Measurements from ENCODE around the gene SHISA2. TPM values are rescaled to one million over a fixed set of nuclear protein-coding genes. Genes with fewer than 3 reads are reported as not detected.

Gene SHISA2
- total RNA-seq, 1 donor from 2014 or later = 1.1 TPM

DNA sequence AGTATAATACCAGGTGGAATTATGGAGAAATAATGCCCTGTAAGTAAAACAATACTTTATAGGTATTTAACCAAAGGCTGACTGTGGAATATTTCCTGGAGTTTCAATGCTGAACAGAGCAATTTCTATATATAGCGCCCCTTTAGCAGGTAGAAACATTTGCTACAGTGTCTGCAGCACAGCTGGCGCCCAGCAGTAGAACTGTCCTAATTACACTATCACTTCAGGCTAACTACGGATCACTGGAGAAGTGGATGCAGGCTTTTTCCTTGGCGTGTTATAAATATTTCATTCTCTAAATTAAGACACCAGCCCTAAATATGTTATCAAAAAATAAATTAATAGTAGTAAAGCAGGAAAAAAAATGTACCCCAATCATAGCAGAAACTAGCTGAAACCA, 3.1 kb downstream of the SHISA2 start:
- DNase-seq (ENCODE audit: low spot score) = no peak

DNA sequence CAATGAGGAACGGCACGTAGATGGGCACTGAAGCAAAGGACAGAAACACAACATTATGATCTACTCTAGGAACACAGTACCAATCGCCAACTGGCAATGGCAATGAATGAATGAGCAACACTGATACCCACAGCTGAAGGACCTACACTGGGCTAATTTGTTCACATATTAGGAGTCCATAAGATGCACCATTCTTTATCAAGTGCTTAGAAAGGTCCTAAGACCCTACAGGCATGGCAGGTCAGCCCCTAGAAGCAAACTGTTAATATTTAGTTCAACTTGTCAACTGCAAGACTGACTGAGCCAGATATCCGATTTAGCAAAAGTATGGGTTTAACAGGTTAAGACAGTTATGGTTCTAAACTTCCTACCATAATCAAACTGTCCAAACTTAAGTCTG, 4.8 kb downstream of the SHISA2 start:
- DNase-seq (ENCODE audit: low spot score) = no peak

DNA sequence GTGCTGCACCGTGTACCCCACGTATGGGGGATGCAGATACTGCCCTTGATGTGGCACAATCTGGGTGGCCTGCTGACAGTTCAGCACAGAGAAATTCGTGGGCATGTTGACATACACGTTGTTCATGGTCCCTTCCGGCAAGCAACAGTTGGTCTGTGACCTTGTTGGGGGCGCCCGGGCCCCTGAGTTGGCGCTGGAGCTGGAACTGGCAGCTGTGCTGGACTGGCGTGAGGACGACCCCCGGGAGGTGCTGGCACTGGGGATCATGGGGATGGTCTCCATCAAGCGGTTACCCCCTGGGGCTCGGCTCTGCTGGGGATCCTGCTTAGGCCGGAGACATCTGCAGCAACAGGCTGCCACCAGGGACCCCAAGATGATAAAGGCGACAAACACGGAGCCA, 5.2 kb downstream of the SHISA2 start:
- DNase-seq (ENCODE audit: low spot score) = no peak

DNA sequence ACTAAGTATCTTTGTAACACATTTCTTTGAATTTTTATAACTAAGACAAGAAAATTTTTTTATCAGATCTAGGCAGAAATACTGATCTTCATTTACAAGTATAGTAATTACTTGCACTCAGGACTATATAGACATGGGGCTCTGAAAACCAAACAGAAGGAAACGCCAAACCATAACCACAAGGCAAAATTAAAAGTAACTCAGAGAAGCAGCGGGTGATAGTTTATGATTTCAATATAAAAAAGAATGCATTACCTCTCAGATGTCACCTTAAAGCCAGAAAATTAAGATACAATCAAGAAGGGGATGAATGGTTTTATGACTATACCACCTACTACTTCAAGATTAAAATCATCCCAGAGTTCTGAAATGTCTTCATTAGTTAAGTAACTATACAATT, 6.7 kb downstream of the SHISA2 start:
- DNase-seq (ENCODE audit: low spot score) = no peak

DNA sequence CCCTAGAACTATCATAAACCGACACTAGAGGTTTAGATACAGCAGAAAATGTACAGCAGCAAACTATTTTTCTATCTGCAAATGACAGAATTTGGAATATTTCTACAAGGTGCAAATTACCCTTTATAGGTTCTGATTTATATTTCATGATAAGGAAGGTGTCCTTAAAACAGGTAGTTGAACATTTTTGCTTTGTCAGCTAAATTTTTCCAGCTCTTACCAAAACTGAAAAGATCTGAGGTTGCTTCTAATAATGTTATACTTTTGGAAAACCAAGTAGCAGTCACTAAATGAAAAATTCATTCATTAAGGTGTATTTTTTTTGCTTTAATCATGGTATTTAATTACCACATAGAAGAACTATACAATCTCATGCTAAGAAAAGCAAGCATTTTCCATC, 9.0 kb downstream of the SHISA2 start:
- no peak for DNase-seq (ENCODE audit: low spot score)

DNA sequence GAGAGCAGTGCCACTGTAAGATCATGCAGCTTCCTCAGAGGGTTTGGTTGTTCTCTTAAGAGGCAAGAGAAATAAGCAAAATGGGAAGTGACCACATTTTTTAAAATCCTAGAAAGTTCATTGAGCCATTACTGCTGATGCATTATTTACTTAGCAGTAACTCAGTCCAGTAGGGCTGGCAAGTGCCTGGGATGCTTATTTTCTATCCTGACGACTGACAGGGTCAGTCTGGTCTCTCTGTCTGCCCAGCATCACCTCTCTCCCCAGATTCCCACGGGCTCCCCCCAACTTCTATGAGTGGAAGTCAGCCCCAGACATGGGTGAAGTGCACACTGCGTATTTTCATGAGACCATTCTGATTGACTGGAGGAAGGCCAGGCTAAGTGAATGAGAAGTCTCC, 10.4 kb downstream of the SHISA2 start:
- no peak for DNase-seq (ENCODE audit: low spot score)

DNA sequence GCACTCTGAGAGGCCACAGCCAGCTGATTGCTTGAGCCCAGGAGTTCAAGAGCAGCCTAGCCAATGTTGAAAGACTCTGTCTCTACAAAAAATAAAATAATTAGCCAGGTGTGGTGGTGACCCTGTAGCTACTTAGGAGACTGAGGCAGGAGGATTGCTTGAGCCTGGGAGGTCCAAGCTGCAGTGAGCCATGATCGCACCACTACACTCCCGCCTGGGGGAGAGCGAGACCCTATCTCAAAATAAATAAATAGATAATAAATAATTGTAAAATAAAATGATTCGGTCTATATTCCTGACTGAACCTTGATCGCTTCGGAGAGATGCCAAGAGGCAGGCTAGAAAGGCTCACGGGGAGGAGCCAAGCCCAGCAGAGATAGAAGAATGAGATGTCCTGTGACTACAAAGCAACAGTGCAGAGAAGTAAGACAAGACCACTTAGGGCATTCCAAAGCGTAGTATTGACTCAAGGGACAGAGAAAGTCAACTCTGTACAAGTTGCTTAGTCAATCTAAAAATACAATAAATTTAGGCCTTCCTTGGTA, 12.8 kb downstream of the SHISA2 start:
- DNase-seq (ENCODE audit: low spot score) = no peak

DNA sequence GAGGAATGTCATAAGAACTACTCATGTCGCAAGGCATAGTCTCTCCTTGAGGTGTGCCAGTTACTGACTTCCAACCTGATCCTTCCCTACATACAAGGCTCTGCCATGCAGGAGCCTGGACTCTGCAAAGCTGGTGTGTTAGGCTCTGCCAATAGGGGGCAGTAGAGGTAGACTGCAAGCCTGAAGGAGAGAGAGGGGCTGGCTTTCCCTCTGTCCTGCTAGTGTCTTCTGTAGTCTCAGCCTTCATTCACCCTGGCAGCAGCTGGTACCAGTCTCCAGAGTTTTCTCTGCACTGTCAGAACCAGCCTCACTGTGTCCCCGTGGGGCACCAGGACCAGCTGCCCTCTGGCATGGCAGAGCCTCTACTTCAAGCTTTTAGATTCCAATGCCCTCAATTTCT, 14.5 kb downstream of the SHISA2 start:
- DNase-seq (ENCODE audit: low spot score) = no peak

DNA sequence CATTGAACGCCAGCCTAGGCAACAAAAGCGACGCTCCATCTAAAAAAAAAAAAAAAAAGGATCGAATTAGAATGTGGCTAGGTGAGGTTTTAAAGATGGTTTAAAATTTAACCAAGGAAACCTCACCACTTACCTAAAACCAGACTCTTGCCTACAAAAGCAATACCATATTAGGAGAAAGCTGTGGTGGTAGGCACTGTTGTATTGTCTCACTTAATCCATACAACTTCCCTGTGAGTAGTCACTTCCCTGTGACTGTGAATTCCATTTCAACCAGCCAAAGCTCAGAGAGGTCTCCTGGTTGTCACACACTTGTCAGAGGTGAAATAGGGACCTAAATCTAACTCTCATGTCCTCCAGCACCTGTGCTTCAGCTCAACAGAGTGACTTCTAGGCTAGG, 15.4 kb downstream of the SHISA2 start:
- DNase-seq (ENCODE audit: low spot score) = no peak

DNA sequence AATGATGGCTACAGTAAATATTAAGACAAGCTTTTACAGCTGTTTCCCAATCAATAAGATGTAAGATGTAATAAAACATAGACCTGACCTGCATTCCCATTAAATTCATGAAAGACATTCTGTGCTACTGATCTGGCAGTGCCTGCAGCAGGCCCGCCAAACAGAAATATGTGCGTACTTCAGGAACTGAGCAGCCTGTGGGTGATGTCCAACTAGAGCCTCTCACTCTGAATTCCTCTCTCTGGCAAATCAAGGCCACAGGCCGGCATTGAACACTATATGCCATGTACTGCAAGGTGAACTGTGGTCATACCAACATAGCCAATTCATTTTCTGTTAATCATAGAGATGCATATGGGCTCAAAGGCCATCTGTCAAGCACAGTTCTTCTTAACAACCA, 17.8 kb downstream of the SHISA2 start:
- no peak for DNase-seq (ENCODE audit: low spot score)

DNA sequence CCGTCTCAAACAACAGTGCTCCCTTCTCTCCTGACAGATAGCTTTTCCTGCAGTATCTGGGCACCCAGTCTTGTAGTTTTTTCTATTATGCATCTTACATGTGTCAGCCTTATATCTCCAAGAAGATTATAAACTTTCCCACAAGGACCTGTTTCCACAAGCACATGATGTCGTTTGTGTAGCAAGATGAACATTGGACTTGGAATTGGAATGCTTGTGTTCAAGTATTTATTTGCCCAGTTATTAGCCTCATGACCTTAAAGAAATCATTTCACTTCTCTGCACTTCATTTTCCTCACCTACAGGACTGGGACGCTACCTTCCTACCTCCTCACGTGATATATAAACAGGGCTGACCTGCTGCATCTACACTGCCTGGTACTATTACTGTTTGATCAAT, 21.5 kb downstream of the SHISA2 start:
- DNase-seq (ENCODE audit: low spot score) = no peak

DNA sequence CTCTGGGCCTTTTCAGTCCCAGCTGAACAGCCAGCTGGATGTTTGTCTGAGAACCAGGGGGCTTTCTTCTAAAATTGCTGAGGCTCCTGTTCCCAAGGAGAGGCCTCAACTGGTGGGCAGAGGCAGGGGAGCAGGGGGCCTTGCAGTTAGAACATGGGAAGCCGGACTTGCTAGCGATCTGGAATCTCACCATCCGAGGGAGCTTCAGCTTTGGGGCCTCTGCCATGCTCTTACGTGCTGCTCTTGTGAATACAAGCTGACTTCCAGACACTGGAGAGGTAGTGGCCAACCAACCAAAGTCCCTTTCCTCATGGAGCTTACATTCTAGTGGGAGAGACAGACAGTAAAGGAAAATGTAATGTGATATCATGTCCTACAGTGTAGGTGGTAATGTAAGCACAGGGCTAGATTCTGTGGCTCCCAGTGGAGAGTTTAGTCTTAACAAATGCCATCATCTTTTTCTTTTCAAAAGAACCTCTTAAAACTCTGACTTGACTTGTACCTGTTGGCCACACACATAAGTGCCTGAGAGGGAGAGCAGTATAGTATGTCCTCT, 22.2 kb downstream of the SHISA2 start:
- DNase-seq (ENCODE audit: low spot score) = no peak

DNA sequence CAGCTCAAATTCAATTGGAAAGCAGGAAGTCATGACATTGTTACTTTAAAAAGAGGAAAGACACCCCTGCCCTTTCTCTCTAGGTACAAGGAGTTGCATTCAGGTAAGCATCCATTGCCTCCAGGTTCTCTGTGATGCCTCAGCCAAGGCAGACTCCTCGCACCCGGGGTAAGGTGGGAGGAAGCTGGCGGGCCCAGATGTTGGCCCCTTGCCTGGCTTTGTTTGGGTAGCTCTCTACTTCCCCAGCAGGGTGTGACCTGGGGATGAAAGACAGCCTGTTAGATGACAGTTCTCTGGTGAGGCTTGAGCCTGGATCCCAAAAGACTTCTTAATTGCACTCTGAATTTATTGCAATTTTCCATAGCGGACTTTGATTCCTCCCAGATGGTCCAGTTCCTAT, 25.6 kb downstream of the SHISA2 start:
- DNase-seq (ENCODE audit: low spot score) = no peak

DNA sequence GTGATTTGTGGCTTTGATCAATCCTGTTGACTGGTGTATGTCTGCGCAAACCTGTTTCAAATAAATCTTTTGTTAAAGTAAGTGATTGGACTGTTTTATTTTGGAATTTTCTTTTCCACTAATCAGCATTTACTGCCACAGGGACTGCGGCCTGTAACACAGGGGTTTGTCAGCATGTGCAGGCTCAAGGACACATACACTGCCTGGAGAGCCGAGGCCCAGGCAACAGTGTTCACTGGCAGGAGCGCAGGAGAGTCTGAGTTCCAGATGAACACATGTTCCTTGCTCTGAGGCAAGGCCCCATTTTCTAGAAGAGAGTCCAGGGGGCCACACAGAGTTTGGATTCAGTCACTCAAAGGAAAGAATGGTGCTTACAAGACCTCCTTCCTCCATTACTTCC, 26.0 kb downstream of the SHISA2 start:
- DNase-seq (ENCODE audit: low spot score) = no peak

DNA sequence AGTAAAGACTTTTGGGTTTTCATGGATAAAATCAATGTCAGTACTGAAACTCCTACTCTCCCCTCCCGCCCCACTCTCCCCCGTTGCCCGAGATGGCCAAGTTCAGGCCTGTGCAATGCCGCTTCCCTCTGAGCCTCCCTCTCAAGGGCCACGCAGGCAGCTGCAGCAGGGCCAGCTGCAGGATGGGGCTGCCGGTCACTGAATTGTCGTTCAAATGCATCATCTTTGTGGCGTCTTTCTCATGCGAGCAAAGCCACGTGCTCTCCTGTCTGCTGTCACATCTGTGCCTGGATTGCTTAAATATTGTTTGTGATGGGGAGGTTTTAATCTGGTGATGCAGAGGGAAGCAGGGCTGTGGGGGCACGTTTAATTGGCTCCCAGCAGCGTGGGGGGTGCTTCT, 26.6 kb downstream of the SHISA2 start:
- no peak for DNase-seq (ENCODE audit: low spot score)

DNA sequence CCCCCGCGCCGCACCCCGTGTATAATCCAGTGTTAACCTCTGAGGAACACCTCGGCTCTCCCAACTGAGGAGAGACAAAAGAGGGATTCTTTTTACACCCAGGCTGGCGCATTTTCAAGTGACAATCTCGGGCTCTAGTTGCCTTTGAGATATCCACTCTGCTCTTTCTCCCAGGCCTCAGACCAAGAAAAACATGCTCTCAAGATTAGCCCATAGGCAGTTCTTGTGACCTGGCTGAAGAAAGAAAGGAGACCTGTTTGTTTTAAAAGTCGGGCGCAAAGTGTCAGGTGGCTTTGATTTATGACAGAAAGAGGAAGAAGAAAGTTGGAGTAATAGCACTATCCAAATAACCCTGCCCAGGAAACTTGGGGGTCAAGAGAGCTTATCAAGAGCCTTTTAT, 27.3 kb downstream of the SHISA2 start:
- no peak for DNase-seq (ENCODE audit: low spot score)

DNA sequence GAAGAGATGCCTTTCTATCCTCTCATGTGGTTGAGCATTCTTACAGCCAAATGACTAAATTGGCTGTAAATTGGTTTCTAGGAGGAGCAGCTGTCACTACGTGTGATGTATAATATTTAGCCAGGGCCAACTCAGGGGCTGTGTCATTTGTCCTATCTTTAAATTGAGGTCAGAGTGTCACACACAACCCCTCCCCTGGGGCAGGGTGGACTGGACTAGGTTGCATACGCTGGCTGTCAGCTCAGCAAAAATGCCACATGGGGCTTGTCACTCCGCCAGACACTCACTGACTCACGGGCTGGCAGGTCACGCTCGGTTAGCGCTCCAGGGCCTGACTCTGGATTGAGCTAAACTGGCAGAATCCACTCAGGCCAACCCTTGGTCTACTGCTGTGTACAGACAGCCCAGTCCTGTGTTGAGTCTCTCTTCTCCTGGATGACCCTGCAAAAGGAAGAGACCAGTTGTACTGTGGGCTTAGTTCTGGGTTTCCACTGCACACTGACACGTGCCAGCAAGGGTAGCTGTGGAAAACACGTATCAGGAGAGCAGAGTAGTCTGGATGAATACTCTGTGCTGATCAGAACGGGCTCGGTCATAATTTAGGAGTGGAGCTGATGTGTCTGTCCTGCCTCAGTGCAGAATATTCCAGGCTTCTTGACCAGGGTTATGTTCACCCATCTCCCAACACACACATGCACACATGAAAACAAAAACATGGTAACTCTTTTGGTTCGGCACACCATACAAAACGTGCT, 29.1 kb downstream of the SHISA2 start:
- no peak for DNase-seq (ENCODE audit: low spot score)

DNA sequence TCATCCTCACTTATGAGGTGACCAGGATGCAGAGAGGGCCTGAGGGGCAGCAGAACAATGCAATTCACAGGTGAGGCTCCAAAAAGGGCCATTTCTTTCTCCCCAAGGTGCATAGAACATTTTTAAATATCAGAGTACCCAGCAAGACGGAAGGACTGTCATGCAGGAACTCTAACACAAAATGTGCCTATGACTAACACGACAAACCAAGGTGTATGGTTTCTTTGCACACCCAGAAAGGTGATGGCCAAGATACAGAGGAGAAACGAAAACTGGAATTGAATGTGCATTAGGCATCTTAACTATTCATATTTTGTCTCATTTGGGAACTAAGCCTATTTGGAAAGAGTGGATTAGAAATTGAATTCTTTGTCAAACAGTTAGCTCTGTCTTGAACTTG, 29.9 kb downstream of the SHISA2 start:
- DNase-seq (ENCODE audit: low spot score) = no peak

DNA sequence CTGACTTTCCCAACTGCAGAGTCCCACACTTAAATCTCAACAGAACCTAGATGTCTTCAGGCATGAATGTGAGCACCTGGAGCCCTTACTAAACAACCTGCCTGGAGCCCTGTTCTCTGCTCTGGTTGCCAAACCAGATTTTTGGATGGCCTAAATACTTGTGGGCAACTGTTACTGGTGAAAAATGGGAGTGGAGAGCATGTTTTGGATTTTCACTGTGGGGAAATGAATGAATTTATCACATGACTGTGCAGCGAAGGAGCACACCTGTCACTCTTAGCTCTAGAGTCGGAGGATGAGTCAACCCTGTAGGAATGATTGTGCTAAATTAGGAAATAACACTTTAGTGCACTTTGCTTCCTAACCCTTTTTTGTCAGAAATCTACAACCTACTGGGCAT, 30.3 kb downstream of the SHISA2 start:
- no peak for DNase-seq (ENCODE audit: low spot score)

DNA sequence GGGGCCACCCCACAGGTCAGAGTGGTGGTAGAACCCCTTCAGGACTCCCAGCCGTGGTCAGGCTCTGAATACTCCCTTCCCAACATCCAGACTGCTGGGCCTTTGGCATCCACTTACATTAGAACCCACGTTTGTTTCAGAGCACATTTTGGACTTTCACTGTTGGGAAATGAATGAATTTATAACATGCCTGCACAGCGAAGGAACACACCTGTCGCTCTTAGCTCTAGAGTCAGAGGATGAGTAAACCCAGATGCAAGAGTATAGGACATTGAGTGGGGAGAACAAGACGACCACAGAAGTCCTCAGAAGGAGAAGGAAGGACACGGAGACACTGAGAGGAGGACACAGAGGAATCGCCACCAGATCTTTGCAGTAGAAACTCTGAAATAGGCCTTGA, 30.9 kb downstream of the SHISA2 start:
- DNase-seq (ENCODE audit: low spot score) = no peak

DNA sequence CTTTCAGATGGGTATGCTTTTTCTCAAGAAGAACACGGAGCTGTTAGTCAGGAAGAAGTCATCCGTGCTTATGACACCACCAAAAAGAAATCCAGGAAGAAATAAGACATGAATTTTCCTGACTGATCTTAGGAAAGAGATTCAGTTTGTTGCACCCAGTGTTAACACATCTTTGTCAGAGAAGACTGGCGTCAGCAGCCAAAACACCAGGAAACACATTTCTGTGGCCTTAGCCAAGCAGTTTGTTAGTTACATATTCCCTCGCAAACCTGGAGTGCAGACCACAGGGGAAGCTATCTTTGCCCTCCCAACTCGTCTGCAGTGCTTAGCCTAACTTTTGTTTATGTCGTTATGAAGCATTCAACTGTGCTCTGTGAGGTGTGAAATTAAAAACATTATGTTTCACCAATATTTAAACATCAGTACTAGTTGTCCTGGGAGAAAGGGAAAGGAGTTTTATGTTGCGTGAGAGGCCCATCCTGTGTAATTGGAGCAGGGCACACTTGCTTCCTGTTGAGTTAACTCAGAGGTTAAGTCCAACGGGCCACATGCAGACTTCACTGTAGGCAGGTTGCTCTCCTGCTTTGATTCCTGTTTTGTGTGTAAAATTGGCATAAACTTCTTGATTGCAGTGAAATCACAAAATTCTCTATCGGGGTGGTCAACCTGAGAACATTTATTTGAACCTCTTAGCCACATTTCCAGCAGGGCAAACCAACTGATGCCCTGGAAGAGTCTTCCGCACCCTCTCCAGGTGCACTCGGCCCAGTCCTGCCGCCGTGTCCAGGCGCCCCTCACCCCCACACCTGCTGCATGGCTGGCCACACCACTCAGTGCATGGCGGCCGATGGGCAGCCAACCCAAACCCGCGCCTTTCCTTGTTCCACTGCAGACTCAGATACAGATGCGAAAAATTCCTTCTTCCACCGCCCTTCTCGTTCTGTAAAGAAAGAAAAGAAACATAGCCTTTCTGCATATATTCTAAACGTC, 31.6 kb downstream of the SHISA2 start:
- no peak for DNase-seq (ENCODE audit: low spot score)

DNA sequence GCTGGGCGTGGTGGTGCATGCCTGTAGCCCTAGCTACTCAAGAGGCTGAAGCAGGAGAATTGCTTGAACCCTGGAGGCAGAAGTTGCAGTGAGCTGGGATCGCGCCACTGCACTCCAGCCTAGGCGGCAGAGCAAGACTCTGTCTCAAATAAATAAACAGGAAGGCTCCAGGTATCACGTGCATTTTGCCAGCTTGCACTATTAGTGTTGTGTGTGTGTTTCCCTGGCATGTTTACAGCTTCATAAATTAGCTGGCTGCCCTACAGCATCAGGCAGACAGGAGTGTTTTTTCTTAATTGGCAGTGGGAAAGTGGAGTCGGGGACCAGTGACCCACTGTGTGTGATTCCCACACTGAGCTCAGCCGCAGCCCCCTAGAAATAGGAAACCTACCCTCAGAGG, 32.6 kb downstream of the SHISA2 start:
- DNase-seq (ENCODE audit: low spot score) = no peak
